ENCODE measurements around the gene PRKAR2B. TPM values are rescaled to one million over a fixed set of nuclear protein-coding genes. Genes with fewer than 3 reads are reported as not detected.

Gene PRKAR2B
- total RNA-seq, 3 donors from 2014 or later (not counting 1 experiment from before 2014, with no cell fraction given), result 2.1 to 14.3 (median 4.0) TPM

DNA sequence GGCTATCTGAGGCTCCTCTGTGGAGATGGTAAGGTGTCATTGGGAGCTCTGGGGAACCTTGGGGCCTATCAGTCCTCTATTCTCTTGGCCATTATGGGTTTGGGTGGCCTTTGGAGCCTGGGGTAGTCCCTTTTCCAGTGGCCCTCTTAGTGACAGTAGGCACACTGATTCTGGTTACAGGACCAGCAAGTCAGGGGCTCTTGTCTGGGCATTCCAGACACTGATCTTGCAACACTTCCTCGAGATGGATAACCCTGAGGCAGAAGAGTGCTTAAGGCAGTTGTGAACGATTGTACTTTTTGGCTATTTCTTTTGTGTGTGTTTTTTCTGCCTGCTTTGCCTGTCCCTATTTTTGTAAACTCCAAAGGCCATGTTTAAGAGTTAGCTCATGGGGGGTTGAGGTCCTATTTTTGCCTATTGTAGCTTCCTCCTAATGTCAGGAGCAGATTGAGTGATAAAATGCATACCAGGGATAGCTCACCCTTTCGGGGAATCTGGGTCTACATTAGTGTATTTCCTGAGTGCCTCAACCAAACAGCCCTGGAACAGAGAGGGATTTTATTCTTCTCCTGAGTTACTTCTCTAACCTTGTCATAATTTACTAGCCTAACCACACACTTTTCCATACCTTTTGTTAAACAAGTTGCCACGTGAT, 61.2 kb downstream of the PRKAR2B start:
- no peak for ATAC-seq
- Histone ChIP-seq H3K4me1 (ENCODE audit: control insufficient read depth, insufficient read depth, low read length) (peaks cover 16% of the 10 kb centered on the region), H3K27me3 (ENCODE audit: control insufficient read depth, insufficient read depth, low read length) (no peaks in the 10 kb centered on the region), H3K9me3 (ENCODE audit: control insufficient read depth, insufficient read depth, low read length) (no peaks in the 10 kb centered on the region), H3K27ac (ENCODE audit: low read length) (no peak overlapping the region), H3K36me3 (ENCODE audit: control insufficient read depth, insufficient read depth, low read length) (no peaks in the 10 kb centered on the region), H3K4me3 (ENCODE audit: low read length) (no peak overlapping the region)
- no peaks in the 10 kb centered on the region for H3K9me3 Mint-ChIP-seq
- peaks cover 6 to 11% of the 10 kb centered on the region in 2 donors for H3K4me1 Mint-ChIP-seq
- WGBS (ENCODE audit: insufficient coverage), result 81% methylated on average over 4 of the region's 4 CpGs
- peaks cover 2% of the 10 kb centered on the region for H3K36me3 Mint-ChIP-seq
- no peak overlapping the region for H3K4me3 Mint-ChIP-seq
- peak overlapping the region; percentile 19 to 71 for H3K27ac Mint-ChIP-seq
- H3K27me3 Mint-ChIP-seq (ENCODE audit: low read depth in 2 of 2), result peaks cover 0 to 3% of the 10 kb centered on the region in 2 donors
- DNase-seq, result no peak
- TF ChIP-seq, protein P1, sequence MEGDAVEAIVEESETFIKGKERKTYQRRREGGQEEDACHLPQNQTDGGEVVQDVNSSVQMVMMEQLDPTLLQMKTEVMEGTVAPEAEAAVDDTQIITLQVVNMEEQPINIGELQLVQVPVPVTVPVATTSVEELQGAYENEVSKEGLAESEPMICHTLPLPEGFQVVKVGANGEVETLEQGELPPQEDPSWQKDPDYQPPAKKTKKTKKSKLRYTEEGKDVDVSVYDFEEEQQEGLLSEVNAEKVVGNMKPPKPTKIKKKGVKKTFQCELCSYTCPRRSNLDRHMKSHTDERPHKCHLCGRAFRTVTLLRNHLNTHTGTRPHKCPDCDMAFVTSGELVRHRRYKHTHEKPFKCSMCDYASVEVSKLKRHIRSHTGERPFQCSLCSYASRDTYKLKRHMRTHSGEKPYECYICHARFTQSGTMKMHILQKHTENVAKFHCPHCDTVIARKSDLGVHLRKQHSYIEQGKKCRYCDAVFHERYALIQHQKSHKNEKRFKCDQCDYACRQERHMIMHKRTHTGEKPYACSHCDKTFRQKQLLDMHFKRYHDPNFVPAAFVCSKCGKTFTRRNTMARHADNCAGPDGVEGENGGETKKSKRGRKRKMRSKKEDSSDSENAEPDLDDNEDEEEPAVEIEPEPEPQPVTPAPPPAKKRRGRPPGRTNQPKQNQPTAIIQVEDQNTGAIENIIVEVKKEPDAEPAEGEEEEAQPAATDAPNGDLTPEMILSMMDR (IDR thresholded peaks at IDR 0.05), result no peak
- intact Hi-C loops (cut with micrococcal nuclease), result no loop called here

DNA sequence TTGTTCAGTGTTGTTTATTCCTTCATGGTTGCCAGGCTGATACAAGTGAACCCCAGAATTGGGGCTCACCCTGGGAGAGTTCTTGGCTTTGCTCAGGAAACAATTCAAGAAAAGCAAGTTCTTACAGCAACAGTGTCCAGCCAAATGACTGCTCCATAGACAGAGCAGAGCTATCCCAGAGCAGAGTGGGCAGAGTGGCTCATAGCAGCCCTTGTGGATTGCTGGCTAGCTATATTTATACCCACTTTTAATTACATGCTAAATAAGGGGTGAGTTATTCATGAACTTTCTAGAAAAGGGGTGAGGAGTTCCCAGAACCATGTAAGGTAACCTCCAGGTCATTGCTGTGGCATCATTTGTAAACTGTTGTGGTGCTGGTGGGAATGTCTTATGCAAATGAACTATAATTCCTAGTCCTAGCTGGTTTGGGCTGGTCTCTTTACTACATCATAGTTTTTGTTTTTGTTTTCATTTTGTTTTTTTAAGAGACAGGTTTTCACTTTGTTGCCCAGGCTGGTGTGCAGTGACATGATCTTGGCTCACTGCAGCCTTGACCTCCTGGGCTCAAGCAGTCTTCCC, 64.4 kb downstream of the PRKAR2B start:
- H3K36me3 Mint-ChIP-seq, result no peaks in the 10 kb centered on the region

DNA sequence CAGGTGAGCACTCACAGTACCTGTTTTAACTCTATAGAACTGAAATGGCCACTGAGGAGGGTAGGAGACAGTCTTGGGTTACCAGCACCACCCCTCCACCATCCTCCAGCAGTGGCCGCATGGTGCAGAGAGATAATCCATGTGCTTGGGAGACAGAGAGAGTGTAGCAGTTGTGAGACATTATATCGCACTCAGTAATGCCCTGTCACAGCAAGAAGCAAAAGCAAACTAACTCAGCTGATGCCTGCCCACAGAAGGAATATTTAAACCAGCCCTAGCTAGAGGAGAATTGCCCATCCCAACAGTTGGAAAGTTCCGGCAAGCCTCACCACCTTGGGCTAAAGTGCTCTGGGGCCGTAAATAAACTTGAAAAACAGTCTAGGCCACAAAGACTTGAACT, 65.5 kb downstream of the PRKAR2B start:
- Histone ChIP-seq H3K4me1 (ENCODE audit: control insufficient read depth, insufficient read depth, low read length) (no peaks in the 10 kb centered on the region), H3K27me3 (ENCODE audit: control insufficient read depth, insufficient read depth, low read length) (no peaks in the 10 kb centered on the region), H3K9me3 (ENCODE audit: control insufficient read depth, insufficient read depth, low read length) (no peaks in the 10 kb centered on the region), H3K36me3 (ENCODE audit: control insufficient read depth, insufficient read depth, low read length) (no peaks in the 10 kb centered on the region), H3K27ac (ENCODE audit: low read length) (no peak overlapping the region), H3K4me3 (ENCODE audit: low read length) (no peak overlapping the region)
- DNase-seq (no peak), ATAC-seq (no peak)
- 99% methylated on average over 4 of the region's 4 CpGs for WGBS (ENCODE audit: insufficient coverage)
- Mint-ChIP-seq H3K4me1 (no peaks in the 10 kb centered on the region), H3K9me3 (no peaks in the 10 kb centered on the region), H3K27ac (no peak overlapping the region), H3K4me3 (no peak overlapping the region), H3K27me3 (ENCODE audit: low read depth in 2 of 2) (no peaks in the 10 kb centered on the region), H3K36me3 (no peaks in the 10 kb centered on the region)
- TF ChIP-seq, protein P1 (IDR thresholded peaks at IDR 0.05), result no peak
- intact Hi-C loops (cut with micrococcal nuclease), result no loop called here

More for the DNA sequence above, 64.4 kb downstream of the PRKAR2B start:
- Mint-ChIP-seq H3K27ac (no peak overlapping the region), H3K27me3 (ENCODE audit: low read depth in 2 of 2) (no peaks in the 10 kb centered on the region), H3K4me1 (peaks cover 0 to 2% of the 10 kb centered on the region in 2 donors), H3K4me3 (no peak overlapping the region), H3K9me3 (no peaks in the 10 kb centered on the region)
- H3K4me1 ChIP-seq (ENCODE audit: control insufficient read depth, insufficient read depth, low read length), result peaks cover 3% of the 10 kb centered on the region
- intact Hi-C loops (cut with micrococcal nuclease), result no loop called here
- H3K9me3 ChIP-seq (ENCODE audit: control insufficient read depth, insufficient read depth, low read length), result no peaks in the 10 kb centered on the region
- no peak overlapping the region for H3K4me3 ChIP-seq (ENCODE audit: low read length)
- H3K27ac ChIP-seq (ENCODE audit: low read length), result no peak overlapping the region
- TF ChIP-seq, protein P1 (IDR thresholded peaks at IDR 0.05), result no peak
- no peak for DNase-seq
- ATAC-seq, result no peak
- H3K27me3 ChIP-seq (ENCODE audit: control insufficient read depth, insufficient read depth, low read length), result no peaks in the 10 kb centered on the region
- no peaks in the 10 kb centered on the region for H3K36me3 ChIP-seq (ENCODE audit: control insufficient read depth, insufficient read depth, low read length)

DNA sequence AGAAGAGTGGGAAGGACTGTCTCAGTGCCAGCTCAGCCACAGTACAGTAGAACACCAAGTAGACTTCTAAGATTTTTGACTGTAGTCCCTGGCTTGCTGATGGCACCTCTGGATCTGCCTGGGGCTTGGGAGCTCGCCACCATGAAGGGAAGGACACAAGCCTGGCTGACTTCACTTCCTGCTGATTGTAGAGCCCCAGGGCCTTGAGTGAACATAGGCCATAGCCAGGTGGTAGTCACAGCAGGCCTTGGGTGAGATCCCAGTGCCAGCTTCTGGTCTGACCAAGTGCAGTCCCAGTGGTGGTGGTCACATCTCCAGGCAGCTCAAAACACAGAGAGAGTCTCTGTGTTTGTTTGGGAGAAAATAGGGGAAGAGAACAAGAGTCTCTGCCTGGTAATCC, 66.7 kb downstream of the PRKAR2B start:
- H3K27ac Mint-ChIP-seq, result no peak overlapping the region
- no peak overlapping the region for H3K4me3 Mint-ChIP-seq
- Histone ChIP-seq H3K4me1 (ENCODE audit: control insufficient read depth, insufficient read depth, low read length) (no peaks in the 10 kb centered on the region), H3K9me3 (ENCODE audit: control insufficient read depth, insufficient read depth, low read length) (no peaks in the 10 kb centered on the region), H3K27ac (ENCODE audit: low read length) (no peak overlapping the region), H3K4me3 (ENCODE audit: low read length) (no peak overlapping the region), H3K36me3 (ENCODE audit: control insufficient read depth, insufficient read depth, low read length) (no peaks in the 10 kb centered on the region), H3K27me3 (ENCODE audit: control insufficient read depth, insufficient read depth, low read length) (no peaks in the 10 kb centered on the region)
- ATAC-seq (no peak), DNase-seq (no peak)
- no peaks in the 10 kb centered on the region for H3K9me3 Mint-ChIP-seq
- 88% methylated on average over 1 of the region's 1 CpG for WGBS (ENCODE audit: insufficient coverage)
- no peaks in the 10 kb centered on the region for H3K4me1 Mint-ChIP-seq
- H3K27me3 Mint-ChIP-seq (ENCODE audit: low read depth in 2 of 2), result no peaks in the 10 kb centered on the region
- TF ChIP-seq, protein P1 (IDR thresholded peaks at IDR 0.05), result no peak
- H3K36me3 Mint-ChIP-seq, result no peaks in the 10 kb centered on the region
- intact Hi-C loops (cut with micrococcal nuclease), result no loop called here
